RPMI8226 (cell line): ENCODE measurements around the gene BDKRB1.

Experiments used
- DNase-seq: peaks from one replicate; pipeline ENCODE4 v3.0.0-alpha.2; 2015

The BDKRB1 gene

DNA sequence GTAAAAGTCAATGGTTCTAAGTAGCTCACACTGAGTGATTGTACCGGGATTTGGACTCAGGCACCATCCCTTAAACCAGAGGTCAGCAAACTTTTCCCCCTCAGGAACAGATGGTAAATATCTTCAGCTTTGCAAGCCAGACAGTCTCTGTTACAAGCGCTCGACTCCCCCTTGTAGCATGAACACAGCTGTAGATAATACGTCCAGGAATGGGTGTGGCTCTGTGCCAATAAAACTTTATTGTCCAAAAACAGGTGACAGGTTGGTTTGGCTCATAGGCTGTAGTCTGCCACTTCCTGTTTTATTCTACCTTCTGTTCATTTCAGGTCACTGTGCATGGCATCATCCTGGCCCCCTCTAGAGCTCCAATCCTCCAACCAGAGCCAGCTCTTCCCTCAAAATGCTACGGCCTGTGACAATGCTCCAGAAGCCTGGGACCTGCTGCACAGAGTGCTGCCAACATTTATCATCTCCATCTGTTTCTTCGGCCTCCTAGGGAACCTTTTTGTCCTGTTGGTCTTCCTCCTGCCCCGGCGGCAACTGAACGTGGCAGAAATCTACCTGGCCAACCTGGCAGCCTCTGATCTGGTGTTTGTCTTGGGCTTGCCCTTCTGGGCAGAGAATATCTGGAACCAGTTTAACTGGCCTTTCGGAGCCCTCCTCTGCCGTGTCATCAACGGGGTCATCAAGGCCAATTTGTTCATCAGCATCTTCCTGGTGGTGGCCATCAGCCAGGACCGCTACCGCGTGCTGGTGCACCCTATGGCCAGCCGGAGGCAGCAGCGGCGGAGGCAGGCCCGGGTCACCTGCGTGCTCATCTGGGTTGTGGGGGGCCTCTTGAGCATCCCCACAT, 7.6 kb downstream of the BDKRB1 start:
- DNase-seq: peak; percentile 40

DNA sequence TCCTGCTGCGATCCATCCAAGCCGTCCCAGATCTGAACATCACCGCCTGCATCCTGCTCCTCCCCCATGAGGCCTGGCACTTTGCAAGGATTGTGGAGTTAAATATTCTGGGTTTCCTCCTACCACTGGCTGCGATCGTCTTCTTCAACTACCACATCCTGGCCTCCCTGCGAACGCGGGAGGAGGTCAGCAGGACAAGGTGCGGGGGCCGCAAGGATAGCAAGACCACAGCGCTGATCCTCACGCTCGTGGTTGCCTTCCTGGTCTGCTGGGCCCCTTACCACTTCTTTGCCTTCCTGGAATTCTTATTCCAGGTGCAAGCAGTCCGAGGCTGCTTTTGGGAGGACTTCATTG, 8.2 kb downstream of the BDKRB1 start:
- DNase-seq: no peak

DNA sequence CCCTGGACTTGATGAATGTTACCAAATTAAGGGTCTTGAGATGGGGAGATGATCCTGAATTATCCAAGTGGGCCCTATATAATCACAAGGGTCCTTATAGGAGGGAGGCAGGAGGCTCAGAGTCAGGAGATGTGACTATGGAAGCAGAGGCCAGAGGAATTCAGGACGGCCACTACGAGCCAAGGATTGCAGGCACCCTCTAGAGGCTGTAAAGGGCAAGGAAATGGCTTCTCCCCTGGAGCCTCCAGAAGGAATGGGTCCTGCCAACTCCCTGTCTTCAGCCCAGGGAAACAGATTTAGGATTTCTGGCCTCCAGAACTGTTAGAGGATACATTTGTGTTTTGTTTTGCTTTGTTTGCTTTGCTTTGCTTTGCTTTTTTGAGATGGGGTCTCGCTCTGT, 8.8 kb downstream of the BDKRB1 start:
- no peak for DNase-seq

DNA sequence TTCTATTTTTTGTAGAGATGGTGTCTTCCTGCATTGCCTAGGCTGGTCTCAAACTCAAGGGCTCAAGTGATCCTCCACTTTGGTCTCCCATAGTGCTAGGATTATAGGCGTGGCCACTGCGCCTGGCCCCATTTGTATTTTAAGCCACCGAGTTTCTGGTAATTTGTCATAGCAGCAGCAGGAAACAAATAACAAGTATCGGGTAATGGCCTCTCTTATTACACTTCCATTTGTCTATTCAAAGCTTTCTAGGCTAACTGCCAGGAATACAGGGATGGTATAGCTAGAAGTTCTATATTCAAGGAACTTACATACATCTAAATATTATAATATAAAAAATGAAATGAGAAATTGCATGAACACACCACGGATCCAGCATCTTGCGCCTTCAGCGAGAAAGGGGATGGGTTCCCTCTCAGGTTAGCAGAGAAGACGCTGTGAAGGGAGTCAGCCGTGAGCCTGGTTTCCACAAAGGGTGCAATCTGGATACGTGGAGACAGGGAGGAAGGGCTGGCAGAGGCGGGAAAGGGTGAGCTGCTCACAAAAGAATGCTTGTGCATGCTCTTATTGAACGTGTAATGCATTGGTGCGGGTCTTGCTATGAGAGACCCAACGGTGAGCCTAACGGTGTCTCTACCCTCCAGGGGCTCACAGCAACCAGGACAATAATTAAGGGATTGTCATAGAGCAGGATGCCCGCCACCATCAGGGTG, 9.5 kb downstream of the BDKRB1 start:
- DNase-seq: no peak

DNA sequence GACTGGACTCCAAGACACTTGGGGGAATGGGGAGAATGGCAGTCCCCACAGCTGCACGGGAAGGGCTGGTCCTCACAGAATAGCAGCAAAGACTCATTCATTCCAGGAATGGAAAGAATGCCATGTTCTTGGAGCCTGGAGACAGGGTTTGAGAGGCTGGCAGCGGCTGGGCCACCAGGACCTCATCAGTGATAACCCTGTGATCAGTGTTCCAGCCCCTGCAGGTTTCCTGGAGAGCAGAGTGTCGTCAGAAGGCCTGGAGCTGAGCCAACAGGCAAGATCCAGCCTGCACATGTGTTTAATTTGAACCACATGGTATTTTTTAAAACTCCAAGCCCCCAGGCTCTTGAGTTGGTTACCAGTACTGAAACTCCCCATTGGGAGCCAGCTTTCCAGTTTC, 11.3 kb downstream of the BDKRB1 start:
- no peak for DNase-seq

DNA sequence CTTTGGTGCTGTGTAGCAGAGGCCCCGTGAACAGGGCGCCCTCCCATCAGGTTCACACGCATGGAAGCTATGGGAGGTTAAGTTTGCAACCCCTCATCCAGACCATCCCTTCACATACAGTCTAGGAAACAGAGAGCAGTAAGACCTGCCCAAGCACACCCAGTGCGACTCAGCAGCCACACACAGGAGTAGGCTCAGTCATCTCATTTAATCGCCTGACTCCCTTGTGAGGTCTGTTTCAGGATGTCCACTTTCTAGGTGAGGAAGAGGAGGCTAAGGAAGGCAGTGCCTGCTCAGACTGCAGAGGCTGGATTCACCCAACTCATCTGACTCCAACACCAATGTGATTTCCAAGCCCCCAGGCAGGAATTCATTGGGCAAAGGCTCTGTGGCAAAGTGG, 11.9 kb downstream of the BDKRB1 start:
- no peak for DNase-seq

DNA sequence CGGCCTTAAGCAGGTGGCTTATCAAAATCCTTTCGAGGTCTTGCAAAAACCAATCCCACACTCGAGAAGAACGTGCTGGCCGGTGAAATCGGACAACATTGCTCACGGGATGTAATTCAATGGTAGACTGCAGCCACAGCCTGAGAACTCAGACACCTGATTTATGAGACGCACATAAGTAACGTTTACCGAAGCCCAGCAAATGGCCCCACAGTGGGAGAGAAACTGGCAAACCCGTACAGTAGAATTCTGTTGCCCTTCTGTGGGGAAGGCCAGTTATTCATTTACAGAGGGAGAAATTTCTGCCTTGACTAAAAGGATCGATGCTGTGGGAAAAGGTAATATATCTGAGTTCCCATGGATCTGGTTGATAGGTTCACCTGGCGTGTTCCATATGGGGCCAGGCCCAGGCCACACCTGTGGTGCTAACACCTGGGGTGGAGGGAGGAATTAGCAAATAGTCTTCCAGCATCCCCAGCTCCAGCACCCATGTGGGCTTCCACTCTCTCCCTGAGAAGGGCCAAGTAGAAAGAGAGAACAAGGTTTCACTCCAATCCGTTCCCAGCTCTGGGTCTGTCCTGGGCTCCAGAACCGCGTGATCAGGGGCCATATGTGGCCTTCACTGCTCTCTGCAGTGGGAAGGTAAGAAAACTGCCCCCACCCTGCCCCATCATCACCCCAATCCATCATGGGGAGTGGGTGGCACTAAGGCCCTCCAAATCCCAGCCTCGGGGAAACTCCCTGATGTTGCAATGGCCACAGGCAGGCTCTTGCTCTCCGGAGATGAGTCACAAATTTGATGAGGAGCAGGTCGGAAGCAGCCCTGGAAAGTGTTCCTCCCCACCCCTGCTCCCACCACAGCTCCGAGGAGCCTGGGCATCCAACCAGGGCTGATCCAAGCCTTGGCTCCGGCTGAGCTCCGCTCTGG, 12.7 kb downstream of the BDKRB1 start:
- DNase-seq: no peak

DNA sequence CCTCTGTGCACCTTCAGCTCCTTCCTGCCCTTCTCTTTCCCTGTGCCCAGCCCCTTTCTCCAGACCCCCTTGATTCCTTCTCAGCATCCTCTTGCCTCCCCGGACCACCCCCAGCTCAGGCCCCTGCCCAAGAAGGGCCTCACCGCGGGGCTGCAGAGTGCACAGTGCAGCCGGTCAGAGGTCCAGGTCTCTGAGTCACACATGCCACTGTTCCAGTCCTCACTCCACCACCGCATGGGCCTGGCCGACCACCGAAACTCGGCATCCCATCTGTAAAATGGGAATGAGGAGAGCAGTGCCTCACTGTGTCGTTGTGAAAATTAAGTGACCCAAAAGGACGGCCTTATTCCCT, 13.3 kb downstream of the BDKRB1 start:
- no peak for DNase-seq

DNA sequence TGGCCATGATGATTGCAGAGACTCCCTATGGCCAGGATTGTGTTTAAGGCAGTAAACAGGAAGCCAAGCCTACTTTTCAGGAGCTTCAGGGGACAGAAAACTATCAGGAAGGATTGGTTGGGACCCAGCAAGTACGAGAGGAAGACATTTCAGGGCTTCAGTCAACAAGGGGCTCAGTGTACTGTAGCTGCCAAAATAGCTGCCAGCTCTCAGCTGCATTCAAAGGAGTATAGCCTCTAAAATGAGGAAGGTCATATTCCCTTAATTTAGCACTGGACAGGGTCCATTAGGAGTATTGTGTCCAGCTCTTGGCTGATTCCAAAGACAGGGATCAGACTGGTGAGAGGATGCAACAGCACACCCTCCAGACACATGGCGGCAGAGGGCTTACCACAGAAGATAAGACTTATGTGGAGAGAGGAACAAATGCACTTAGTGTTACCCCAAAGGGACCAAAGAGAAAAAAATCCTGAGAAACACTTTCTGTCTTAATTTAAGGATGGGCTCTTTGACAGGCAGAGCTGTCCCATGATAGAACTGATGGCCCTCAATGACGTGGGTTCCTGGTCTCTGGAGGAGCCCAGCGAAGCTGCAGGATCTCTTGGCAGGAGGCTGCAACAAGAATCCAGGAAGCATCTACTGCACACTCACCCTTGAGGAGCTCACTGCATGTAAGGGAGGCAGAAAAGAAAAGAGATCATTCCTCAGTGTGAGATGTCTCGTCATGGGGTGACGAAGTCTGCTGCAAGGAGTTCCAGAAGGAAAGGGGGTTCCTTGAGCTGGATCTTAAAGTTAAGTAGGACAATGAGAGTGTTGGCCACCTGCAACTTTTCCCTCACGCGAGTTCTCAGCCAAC, 14.8 kb downstream of the BDKRB1 start:
- DNase-seq: no peak

DNA sequence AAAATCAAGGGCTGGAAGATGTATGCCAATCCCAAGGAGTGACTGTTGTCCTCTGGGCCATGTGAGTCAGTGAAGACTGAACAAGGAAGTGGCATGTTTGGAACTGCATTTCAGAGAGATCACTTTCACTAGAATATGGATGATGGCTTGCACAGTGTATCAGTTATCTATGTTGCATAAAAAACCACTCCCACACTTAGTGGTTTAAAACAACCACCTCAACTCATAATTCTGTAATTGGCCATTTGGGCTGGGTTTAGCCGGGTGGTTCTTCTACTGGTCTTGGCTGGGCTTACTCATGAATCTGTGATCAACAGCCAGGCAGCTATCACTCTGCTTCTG, 15.4 kb downstream of the BDKRB1 start:
- DNase-seq: no peak

DNA sequence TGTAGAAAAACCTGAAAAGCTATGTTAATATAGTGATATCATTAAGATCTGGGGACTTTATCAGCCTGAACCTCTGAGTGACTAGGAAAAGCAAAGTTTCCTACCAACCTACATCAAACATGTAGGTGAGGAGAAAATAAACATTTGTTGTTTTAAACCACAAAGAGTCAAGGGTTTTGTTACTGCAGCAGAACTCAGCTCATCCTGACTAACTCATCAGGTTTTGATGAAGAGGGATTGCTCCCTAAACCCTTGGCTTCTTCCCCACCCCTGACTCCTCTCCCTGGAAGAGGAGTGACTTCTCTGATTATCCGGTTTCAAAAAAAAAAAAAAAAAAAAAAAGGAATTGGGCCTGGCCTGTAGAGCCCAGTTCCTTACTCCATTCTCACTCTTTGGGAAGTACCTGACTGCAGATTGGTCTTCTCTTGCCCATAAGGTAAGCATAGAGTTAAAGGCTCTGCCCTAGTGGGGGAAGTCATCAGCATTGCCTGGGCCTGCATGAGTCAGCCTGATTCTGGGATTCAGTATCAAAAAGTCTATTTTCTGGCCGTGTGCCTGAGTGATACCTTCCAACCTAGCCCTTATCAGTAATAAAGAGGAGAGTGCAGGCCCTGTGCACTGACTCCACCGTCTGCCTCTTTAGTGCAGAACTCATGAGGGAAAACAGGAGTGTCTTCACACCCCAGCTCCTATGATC, 16.9 kb downstream of the BDKRB1 start:
- no peak for DNase-seq

DNA sequence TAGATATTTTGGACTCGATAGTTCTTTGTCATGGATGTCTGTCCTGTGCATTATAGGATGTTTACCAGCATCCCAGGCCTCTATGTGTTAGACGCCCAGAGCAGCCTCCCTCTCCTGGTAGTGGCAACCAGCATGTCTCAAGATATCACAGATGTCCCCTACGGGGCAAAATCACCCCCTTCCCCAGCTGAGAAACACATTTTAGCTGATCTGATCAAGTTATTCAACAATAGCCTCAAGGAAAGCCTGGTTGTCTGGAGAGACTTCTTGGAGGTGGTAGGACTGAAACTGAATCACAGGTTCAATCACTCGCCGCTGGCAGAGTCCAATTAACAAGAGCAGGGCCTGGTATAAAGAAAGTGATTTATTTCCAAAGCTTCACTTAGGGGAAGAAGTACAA, 17.6 kb downstream of the BDKRB1 start:
- no peak for DNase-seq

DNA sequence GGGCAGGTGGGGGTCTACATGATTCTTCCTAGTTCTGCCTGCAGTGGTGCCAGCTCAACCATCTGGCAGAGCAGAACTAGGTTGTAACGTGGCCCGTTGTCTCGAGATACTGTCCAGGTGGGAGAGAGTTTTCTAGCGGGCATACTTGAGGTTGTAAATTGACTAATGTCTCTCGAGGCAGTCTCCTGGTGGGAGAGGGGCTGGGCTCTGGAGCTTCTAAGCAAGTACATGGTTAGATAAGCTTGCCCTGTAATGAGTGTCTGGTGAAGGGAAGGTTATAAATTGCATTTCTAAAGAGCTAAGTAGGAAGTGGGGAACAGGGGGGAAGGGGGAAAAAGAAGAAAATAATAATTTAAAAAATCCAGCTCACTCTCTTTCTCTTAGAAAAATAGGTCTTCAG, 18.1 kb downstream of the BDKRB1 start:
- DNase-seq: no peak

DNA sequence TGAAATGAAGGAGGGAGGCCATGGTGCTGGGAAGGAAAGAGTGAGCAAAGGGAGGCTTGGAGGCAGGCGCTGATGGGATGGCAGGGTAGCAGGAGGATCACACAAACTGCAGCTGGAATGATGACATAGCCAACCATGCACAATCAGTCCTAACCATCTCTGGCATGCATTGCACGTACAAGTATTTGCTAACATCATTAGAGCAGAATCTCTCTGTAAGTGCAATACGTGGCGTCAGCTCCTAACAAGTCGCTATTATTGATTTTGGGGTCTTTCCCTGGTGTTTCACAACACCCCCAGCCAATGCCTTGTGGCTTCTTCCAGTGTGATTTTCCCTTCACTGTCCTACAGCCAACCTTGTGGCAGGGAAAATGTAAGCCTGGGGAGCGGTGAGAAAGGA, 18.5 kb downstream of the BDKRB1 start:
- DNase-seq: no peak

DNA sequence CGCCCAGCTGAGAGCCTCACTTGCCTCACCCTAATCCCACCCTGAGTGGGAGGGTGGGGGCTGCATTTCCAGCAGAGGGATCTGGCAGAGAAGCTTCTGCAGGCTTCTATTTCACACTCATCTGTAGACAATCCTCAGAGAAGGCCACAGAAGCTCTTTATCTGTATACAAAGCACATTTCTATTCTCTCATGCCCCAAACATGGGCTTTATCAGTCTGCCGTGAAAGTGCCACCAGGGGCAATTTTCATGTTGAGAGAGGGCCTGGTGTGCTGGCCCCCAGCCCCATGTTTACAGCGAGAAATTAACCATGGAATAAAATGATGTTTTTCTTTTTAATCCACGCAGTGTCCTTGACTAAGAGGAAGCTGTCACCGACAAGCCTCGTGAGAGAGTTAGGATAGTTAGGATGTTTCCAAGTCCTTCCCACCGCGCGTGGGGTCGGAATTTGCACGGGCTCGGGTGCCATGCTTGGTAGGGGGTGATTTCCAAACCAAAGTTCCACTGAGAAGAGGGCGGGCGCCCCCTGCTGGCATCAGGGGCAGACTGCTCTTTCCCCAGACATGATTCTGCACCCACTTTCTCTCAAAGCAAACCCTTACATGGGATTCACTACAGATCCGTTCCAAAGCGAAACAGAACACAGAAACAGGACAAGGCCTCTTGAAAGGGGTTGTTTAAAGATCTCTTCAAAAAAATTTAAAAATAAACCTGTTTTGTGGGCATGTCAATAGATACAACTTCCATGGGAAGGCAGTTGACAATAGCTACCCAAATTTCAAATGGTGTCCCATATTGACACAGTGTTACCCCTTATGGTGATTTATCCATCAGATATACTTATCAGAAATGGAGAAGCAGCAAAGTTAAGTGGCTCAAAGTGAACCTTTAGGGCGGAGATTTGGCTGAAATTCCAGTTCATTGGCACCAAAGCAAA, 19.4 kb downstream of the BDKRB1 start:
- peak; percentile 60 for DNase-seq

DNA sequence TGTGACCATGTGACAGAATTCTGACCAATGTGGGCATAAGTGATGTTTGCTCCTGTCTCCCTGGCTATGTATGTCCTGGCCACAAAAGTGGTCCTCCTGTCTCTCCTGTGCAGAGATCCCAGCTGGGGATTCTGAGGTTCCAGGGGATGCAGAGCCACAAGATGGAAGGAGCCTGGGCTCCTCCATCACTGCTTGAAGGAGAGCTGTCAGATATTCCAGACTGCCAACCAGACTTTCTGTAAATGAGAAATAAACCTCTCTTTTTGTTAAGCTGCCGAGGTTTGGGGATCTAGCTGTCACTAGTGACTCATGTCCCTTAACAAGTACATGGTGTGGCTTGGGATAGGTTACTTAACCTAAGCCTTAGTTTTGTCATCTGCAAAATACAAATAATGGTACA, 21.9 kb downstream of the BDKRB1 start:
- no peak for DNase-seq

DNA sequence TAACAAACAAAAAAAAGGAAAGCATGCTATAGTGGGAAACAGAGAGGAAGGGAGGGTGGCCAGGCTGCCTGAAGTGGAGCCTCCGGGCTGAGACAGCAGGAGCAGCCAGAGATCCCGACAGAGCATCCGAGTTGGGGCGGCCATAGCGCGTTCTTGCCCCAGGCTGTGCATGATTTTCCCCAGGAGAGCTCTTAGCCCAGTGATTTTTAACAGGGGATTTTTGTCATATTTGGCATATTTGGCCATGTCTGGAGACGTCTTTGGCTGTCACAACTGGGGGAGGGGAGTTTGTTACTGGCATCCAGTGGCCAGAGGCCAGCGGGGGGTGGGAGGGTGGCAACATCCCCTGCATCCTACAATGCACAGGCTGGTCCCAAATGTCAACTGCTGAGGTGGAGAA, 23.6 kb downstream of the BDKRB1 start:
- DNase-seq: no peak

DNA sequence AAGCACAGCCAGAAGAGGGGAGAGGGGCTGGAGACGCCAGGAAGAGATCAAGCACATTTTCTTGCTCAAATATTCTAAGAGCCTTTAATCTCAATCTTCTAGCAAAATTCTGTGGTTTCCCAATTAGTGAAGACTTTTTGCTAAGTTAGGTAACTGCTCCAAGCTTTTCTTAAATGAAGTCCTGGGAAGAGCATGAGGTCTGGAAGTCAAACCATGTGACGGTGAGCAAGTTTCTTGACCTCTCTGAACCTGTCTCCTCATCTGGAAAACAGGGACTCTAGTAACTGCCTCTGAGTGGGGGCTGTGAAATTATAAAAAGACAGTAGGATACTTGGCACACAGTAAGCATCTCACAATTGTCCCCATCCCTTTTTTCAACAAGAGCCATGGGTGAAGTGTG, 24.1 kb downstream of the BDKRB1 start:
- no peak for DNase-seq

DNA sequence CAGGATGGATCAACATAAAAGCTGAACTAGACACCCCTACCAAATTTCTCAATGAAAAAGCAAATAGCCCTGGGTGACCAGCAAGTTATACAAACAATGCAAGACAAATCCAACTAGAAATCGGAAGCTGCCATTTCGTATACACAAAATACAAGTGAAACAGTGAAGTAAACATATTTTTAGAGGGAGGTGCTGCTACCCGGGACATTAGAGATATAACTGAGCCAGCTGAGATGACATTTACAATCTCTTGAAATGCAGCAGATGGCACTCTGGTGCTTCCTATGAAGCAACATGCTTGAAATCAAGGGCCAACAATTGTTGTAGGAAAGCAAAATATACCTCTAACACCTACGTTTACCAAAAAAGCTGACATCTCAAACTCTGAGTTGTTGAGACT, 25.5 kb downstream of the BDKRB1 start:
- DNase-seq: no peak

DNA sequence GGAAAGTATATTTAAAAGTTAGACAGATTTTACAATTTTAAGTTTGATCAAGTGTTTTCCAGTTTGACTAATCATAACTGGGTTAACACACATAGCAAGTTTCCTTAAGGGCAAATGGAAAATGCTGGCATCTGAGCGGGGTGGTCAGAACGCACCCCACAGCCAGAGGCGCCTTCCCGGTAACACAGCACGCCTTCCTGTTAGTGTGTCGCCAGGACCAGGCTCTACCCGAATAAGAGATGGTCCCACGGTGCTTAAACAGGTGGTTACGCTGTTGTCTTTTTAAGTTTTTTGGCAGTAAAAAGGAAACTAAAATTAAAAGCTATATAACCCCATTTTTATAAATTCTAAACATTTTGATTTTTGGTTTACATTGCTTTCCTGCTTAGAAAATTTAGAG, 28.0 kb downstream of the BDKRB1 start:
- no peak for DNase-seq

DNA sequence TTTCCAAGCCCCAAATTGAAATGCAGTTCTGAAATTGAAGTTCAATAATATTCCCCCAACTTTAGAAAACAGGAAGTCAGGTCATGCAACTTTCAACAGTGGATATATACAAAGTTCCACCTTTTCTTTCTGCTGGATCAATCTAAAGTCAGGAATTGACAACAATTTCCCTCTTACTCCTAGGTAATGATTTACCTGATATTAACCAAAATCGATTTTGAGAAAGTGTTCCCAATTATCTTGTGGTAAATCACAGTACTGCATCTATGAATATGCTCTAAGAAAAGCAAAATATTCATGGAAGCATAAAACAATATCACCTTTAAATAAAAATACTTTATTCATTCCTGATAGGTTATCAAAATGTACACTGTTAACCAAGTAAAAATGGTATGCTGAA, 28.4 kb downstream of the BDKRB1 start:
- DNase-seq: no peak
